Measurements from ENCODE around the gene MXRA8.

The MXRA8 gene

GRCh38 chr1:1353389-1354151 is 4.8 kb downstream of the MXRA8 start:
- H3K4me2 ChIP-seq, result peak overlapping the region in 9 of 11 experiments; percentile 42 to 85 (median 77); a peak in 18 of 22 replicates
- H3K27ac ChIP-seq, result no peak overlapping the region
- H3K36me3 ChIP-seq, result no peaks in the 10 kb centered on the region
- H3K9me3 ChIP-seq (replicated peaks in 1 of 11), result no peaks in the 10 kb centered on the region
- H3K27me3 ChIP-seq, result peaks cover 35 to 54% (median 43%) of the 10 kb centered on the region in 11 experiments
- TF ChIP-seq Cebpa-rat (IDR thresholded peaks at IDR 0.05), result no peak
- H4K20me1 ChIP-seq, result peaks cover 0 to 44% (median 32%) of the 10 kb centered on the region in 11 experiments; a peak in 16 of 22 replicates
- peak overlapping the region in 1 of 10 experiments; percentile 1; a peak in 1 of 20 replicates for H3K4me3 ChIP-seq
- H3K9ac ChIP-seq, result peak overlapping the region in 1 of 11 experiments; percentile 15; a peak in 1 of 22 replicates
- H3K4me1 ChIP-seq, result peaks cover 23 to 55% (median 49%) of the 10 kb centered on the region in 10 experiments

- Histone ChIP-seq H3K9me3 (replicated peaks in 1 of 11) (no peaks in the 10 kb centered on the region), H3K36me3 (no peaks in the 10 kb centered on the region), H3K27me3 (peaks cover 35 to 50% (median 43%) of the 10 kb centered on the region in 11 experiments), H3K4me1 (peaks cover 19 to 55% (median 48%) of the 10 kb centered on the region in 10 experiments; a peak in 19 of 20 replicates), H3K4me3 (peak overlapping the region in 1 of 10 experiments; percentile 1; a peak in 2 of 20 replicates), H3K4me2 (peak overlapping the region in 9 of 11 experiments; percentile 42 to 85 (median 77); a peak in 18 of 22 replicates), H3K9ac (peak overlapping the region in 4 of 11 experiments; percentile 3 to 44 (median 16); a peak in 4 of 22 replicates), H3K27ac (no peak overlapping the region), H4K20me1 (peaks cover 0 to 49% (median 39%) of the 10 kb centered on the region in 11 experiments; a peak in 19 of 22 replicates)
- no peak for TF ChIP-seq Cebpa-rat (IDR thresholded peaks at IDR 0.05)
These were observed 5.5 kb downstream of the MXRA8 start for GRCh38 chr1:1352786-1353388.

- H3K27ac ChIP-seq, result no peak overlapping the region
- H3K4me3 ChIP-seq, result peak overlapping the region in 1 of 10 experiments; percentile 14; a peak in 1 of 20 replicates
- H3K36me3 ChIP-seq, result no peaks in the 10 kb centered on the region
- H3K9me3 ChIP-seq (replicated peaks in 1 of 11), result no peaks in the 10 kb centered on the region
- H3K4me1 ChIP-seq, result peaks cover 30 to 56% (median 53%) of the 10 kb centered on the region in 10 experiments
- H4K20me1 ChIP-seq, result peaks cover 9 to 55% (median 50%) of the 10 kb centered on the region in 11 experiments; a peak in 21 of 22 replicates
- peak overlapping the region in 7 of 11 experiments; percentile 5 to 44 (median 24); a peak in 8 of 22 replicates for H3K9ac ChIP-seq
- no peak for TF ChIP-seq Cebpa-rat (IDR thresholded peaks at IDR 0.05)
- H3K27me3 ChIP-seq, result peaks cover 35 to 43% (median 43%) of the 10 kb centered on the region in 11 experiments
- peak overlapping the region; percentile 29 to 85 (median 67); a peak in 21 of 22 replicates for H3K4me2 ChIP-seq
These were observed 6.6 kb downstream of the MXRA8 start for GRCh38 chr1:1351511-1352427.

GRCh38 chr1:1349256-1350012 is 8.9 kb downstream of the MXRA8 start, which contains the start of gene DVL1:
Gene DVL1 (minus strand): TSS chr1:1349418. CDS start chr1:1349065, 353 bp downstream.
- Histone ChIP-seq H3K36me3 (no peaks in the 10 kb centered on the region), H3K9me3 (replicated peaks in 1 of 11) (no peaks in the 10 kb centered on the region), H3K9ac (peak within 1 kb of the TSS; percentile 85 to 98 (median 94)), H3K27me3 (peaks cover 23 to 32% (median 31%) of the 10 kb centered on the region in 11 experiments), H3K4me1 (peaks cover 52 to 74% (median 72%) of the 10 kb centered on the region in 10 experiments), H3K4me2 (peak within 1 kb of the TSS; percentile 94 to 100 (median 100)), H4K20me1 (peaks cover 33 to 74% (median 70%) of the 10 kb centered on the region in 11 experiments; a peak in 21 of 22 replicates), H3K4me3 (peak within 1 kb of the TSS; percentile 79 to 95 (median 88)), H3K27ac (peak within 1 kb of the TSS; percentile 86 to 95 (median 93))
- no peak for TF ChIP-seq Cebpa-rat (IDR thresholded peaks at IDR 0.05)

- no peak for TF ChIP-seq Cebpa-rat (IDR thresholded peaks at IDR 0.05)
- H3K9ac ChIP-seq, result peak overlapping the region; percentile 85 to 97 (median 94)
- H3K9me3 ChIP-seq (replicated peaks in 1 of 11), result no peaks in the 10 kb centered on the region
- peak overlapping the region; percentile 94 to 100 (median 100) for H3K4me2 ChIP-seq
- peaks cover 15 to 24% (median 23%) of the 10 kb centered on the region in 11 experiments for H3K27me3 ChIP-seq
- H3K4me1 ChIP-seq, result peaks cover 50 to 74% (median 73%) of the 10 kb centered on the region in 10 experiments
- H3K4me3 ChIP-seq, result peak overlapping the region; percentile 79 to 95 (median 88)
- H3K27ac ChIP-seq, result peak overlapping the region; percentile 63 to 95 (median 90)
- H4K20me1 ChIP-seq, result peaks cover 41 to 74% (median 73%) of the 10 kb centered on the region in 11 experiments; a peak in 21 of 22 replicates
- H3K36me3 ChIP-seq, result no peaks in the 10 kb centered on the region
These were observed 9.7 kb downstream of the MXRA8 start for GRCh38 chr1:1348420-1349255.

- peaks cover 7 to 16% (median 15%) of the 10 kb centered on the region in 11 experiments for H3K27me3 ChIP-seq
- peak overlapping the region; percentile 94 to 100 (median 100) for H3K4me2 ChIP-seq
- H3K36me3 ChIP-seq, result no peaks in the 10 kb centered on the region
- peaks cover 51 to 74% (median 73%) of the 10 kb centered on the region in 10 experiments for H3K4me1 ChIP-seq
- no peak for TF ChIP-seq Cebpa-rat (IDR thresholded peaks at IDR 0.05)
- no peaks in the 10 kb centered on the region for H3K9me3 ChIP-seq (replicated peaks in 1 of 11)
- peak overlapping the region; percentile 85 to 97 (median 94) for H3K9ac ChIP-seq
- peak overlapping the region in 10 of 11 experiments; percentile 63 to 95 (median 88); a peak in 12 of 22 replicates for H3K27ac ChIP-seq
- H4K20me1 ChIP-seq, result peaks cover 49 to 74% (median 73%) of the 10 kb centered on the region in 11 experiments; a peak in 21 of 22 replicates
- H3K4me3 ChIP-seq, result peak overlapping the region; percentile 79 to 95 (median 88)
These were observed 10.5 kb downstream of the MXRA8 start for GRCh38 chr1:1347663-1348419.
